ENCODE data around the gene ARHGEF28. TPM values are rescaled to one million over a fixed set of nuclear protein-coding genes. Genes with fewer than 3 reads are reported as not detected.

The ARHGEF28 gene
- total and polyA plus RNA-seq, 2 of the 13 experiments (the other 11 are each of a cell fraction or from before 2014, with no cell fraction given): 17.4 to 34.1 TPM

DNA sequence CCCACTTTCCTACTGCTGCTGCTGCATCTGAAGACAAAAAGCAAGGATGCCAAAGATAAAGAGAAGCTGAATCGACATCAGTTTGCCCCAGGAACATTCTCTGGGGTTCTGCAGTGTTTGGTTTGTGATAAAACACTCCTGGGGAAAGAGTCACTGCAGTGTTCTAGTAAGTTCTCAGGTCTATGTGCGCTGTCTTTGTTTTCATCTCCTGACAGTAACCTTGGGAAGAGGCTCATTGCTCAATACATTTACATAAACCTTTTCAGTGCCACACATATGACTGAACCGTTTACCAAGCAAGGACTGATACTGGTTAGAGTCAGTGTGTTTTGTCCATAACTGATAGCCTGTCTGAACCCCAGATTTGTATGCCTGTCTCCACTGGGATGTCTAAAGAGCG is 232.1 kb downstream of the ARHGEF28 start (continued):
- TF ChIP-seq, protein P1, sequence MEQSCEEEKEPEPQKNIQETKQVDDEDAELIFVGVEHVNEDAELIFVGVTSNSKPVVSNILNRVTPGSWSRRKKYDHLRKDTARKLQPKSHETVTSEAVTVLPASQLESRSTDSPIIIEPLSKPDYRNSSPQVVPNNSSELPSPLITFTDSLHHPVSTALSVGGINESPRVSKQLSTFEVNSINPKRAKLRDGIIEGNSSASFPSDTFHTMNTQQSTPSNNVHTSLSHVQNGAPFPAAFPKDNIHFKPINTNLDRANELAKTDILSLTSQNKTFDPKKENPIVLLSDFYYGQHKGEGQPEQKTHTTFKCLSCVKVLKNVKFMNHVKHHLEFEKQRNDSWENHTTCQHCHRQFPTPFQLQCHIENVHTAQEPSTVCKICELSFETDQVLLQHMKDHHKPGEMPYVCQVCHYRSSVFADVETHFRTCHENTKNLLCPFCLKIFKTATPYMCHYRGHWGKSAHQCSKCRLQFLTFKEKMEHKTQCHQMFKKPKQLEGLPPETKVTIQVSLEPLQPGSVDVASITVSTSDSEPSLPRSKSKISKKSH (CRISPR knock-in tag; IDR thresholded peaks at IDR 0.05; ENCODE audit: borderline replicate concordance): no peak
- TF ChIP-seq ZMYM2 (CRISPR knock-in tag; IDR thresholded peaks at IDR 0.05) (no peak), DMAP1 (CRISPR knock-in tag; IDR thresholded peaks at IDR 0.05) (no peak), MTA3 (CRISPR knock-in tag; IDR thresholded peaks at IDR 0.05) (no peak), NR2F6 (IDR thresholded peaks at IDR 0.05) (peak; percentile 36; the same call in 1 of the 2 replicates), NR2F6 (CRISPR knock-in tag; IDR thresholded peaks at IDR 0.05) (peak; percentile 34; the same call in 1 of the 2 replicates), ZNF335 (CRISPR knock-in tag; IDR thresholded peaks at IDR 0.05) (no peak), KAT8 (CRISPR knock-in tag; IDR thresholded peaks at IDR 0.05) (peak; percentile 60; the same call in 1 of the 2 replicates), PRMT3 (CRISPR knock-in tag; IDR thresholded peaks at IDR 0.05; ENCODE audit: borderline replicate concordance, low read depth) (no peak), CREB1 (IDR thresholded peaks at IDR 0.05) (no peak), CREB1 (CRISPR knock-in tag; IDR thresholded peaks at IDR 0.05) (0 out of 2 replicates have a peak, but pooled peaks have one; percentile 12), SRY (CRISPR knock-in tag; IDR thresholded peaks at IDR 0.05) (no peak), GATA4 (IDR thresholded peaks at IDR 0.05; ENCODE audit: borderline replicate concordance, low read depth) (no peak), ZNF484 (CRISPR knock-in tag; IDR thresholded peaks at IDR 0.05; ENCODE audit: borderline replicate concordance, low read depth) (no peak)
- TF ChIP-seq, protein P2, sequence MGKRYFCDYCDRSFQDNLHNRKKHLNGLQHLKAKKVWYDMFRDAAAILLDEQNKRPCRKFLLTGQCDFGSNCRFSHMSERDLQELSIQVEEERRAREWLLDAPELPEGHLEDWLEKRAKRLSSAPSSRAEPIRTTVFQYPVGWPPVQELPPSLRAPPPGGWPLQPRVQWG (CRISPR knock-in tag; IDR thresholded peaks at IDR 0.05; ENCODE audit: borderline replicate concordance, low read depth): no peak
- TF ChIP-seq, protein P3, sequence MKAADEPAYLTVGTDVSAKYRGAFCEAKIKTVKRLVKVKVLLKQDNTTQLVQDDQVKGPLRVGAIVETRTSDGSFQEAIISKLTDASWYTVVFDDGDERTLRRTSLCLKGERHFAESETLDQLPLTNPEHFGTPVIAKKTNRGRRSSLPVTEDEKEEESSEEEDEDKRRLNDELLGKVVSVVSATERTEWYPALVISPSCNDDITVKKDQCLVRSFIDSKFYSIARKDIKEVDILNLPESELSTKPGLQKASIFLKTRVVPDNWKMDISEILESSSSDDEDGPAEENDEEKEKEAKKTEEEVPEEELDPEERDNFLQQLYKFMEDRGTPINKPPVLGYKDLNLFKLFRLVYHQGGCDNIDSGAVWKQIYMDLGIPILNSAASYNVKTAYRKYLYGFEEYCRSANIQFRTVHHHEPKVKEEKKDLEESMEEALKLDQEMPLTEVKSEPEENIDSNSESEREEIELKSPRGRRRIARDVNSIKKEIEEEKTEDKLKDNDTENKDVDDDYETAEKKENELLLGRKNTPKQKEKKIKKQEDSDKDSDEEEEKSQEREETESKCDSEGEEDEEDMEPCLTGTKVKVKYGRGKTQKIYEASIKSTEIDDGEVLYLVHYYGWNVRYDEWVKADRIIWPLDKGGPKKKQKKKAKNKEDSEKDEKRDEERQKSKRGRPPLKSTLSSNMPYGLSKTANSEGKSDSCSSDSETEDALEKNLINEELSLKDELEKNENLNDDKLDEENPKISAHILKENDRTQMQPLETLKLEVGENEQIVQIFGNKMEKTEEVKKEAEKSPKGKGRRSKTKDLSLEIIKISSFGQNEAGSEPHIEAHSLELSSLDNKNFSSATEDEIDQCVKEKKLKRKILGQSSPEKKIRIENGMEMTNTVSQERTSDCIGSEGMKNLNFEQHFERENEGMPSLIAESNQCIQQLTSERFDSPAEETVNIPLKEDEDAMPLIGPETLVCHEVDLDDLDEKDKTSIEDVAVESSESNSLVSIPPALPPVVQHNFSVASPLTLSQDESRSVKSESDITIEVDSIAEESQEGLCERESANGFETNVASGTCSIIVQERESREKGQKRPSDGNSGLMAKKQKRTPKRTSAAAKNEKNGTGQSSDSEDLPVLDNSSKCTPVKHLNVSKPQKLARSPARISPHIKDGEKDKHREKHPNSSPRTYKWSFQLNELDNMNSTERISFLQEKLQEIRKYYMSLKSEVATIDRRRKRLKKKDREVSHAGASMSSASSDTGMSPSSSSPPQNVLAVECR (CRISPR knock-in tag; IDR thresholded peaks at IDR 0.05; ENCODE audit: borderline replicate concordance): no peak; the same call in 1 of the 2 replicates
- TF ChIP-seq, protein P4, sequence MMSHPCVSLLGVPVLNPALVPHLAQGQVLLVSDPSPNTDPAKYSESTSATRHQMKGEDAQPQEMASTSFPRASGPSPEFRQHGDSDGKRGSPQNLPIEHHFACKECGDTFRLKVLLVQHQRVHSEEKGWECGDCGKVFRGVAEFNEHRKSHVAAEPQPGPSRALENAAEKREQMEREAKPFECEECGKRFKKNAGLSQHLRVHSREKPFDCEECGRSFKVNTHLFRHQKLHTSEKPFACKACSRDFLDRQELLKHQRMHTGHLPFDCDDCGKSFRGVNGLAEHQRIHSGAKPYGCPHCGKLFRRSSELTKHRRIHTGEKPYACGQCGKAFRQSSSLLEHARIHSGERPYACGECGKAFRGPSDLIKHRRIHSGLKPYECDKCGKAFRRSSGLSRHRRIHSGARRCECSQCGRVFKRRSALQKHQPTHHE (CRISPR knock-in tag; IDR thresholded peaks at IDR 0.05; ENCODE audit: borderline replicate concordance): no peak
- TF ChIP-seq, protein P5, sequence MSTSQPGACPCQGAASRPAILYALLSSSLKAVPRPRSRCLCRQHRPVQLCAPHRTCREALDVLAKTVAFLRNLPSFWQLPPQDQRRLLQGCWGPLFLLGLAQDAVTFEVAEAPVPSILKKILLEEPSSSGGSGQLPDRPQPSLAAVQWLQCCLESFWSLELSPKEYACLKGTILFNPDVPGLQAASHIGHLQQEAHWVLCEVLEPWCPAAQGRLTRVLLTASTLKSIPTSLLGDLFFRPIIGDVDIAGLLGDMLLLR (CRISPR knock-in tag; IDR thresholded peaks at IDR 0.05): no peak
- TF ChIP-seq, protein P6, sequence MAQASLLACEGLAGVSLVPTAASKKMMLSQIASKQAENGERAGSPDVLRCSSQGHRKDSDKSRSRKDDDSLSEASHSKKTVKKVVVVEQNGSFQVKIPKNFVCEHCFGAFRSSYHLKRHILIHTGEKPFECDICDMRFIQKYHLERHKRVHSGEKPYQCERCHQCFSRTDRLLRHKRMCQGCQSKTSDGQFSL (CRISPR knock-in tag; IDR thresholded peaks at IDR 0.05): no peak
- TF ChIP-seq, protein P7, sequence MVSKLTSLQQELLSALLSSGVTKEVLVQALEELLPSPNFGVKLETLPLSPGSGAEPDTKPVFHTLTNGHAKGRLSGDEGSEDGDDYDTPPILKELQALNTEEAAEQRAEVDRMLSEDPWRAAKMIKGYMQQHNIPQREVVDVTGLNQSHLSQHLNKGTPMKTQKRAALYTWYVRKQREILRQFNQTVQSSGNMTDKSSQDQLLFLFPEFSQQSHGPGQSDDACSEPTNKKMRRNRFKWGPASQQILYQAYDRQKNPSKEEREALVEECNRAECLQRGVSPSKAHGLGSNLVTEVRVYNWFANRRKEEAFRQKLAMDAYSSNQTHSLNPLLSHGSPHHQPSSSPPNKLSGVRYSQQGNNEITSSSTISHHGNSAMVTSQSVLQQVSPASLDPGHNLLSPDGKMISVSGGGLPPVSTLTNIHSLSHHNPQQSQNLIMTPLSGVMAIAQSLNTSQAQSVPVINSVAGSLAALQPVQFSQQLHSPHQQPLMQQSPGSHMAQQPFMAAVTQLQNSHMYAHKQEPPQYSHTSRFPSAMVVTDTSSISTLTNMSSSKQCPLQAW (CRISPR knock-in tag; IDR thresholded peaks at IDR 0.05): peak; percentile 55; the same call in 1 of the 2 replicates
- TF ChIP-seq, protein P8, sequence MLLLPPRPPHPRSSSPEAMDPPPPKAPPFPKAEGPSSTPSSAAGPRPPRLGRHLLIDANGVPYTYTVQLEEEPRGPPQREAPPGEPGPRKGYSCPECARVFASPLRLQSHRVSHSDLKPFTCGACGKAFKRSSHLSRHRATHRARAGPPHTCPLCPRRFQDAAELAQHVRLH (CRISPR knock-in tag; IDR thresholded peaks at IDR 0.05; ENCODE audit: borderline replicate concordance, low read depth): 0 out of 2 replicates have a peak, but pooled peaks have one; percentile 38
